Smooth muscle cell (in vitro differentiated cells): Measurements from ENCODE around the gene PICALM. TPM values are rescaled to one million over a fixed set of nuclear protein-coding genes. Genes with fewer than 3 reads are reported as not detected.
A peak's percentile ranks its signal among the peaks of the same experiment; 100 is the strongest.

Experiments used
- DNase-seq: peaks from one replicate; lab custom pipeline; 2025; ENCODE audit not compliant: unreplicated experiment; lab: John Stamatoyannopoulos, UW
- H2AFZ ChIP-seq: fragments of 200-600 bp; sonication (generic); 2 replicates; pipeline ENCODE4 v1.6.0; 2016; ENCODE audit warnings: antibody characterized with exemption, low read depth, mild to moderate bottlenecking
- H3F3A ChIP-seq: fragments of 200-600 bp; sonication (generic); 2 replicates; pipeline ENCODE4 v1.6.0; 2017; ENCODE audit warnings: antibody characterized with exemption, low read depth
- H3K27ac ChIP-seq: fragments of 200-600 bp; sonication (generic); 2 replicates; pipeline ENCODE4 v1.5.1; 2016; ENCODE audit warnings: low read depth, mild to moderate bottlenecking
- H3K27me3 ChIP-seq: fragments of 200-600 bp; sonication (generic); 2 replicates; pipeline ENCODE4 v1.6.1; 2016; ENCODE audit warnings: low read depth, mild to moderate bottlenecking
- H3K36me3 ChIP-seq: fragments of 200-600 bp; sonication (generic); 2 replicates; pipeline ENCODE4 v1.5.1; 2016; ENCODE audit warnings: low read depth
- H3K4me1 ChIP-seq: fragments of 200-600 bp; sonication (generic); 2 replicates; pipeline ENCODE4 v1.5.1; 2016; ENCODE audit warnings: low read depth
- H3K4me2 ChIP-seq: fragments of 200-600 bp; sonication (generic); 2 replicates; pipeline ENCODE4 v1.6.0; 2016; ENCODE audit warnings: mild to moderate bottlenecking
- H3K4me3 ChIP-seq: fragments of 200-600 bp; sonication (generic); 2 replicates; pipeline ENCODE4 v1.5.1; 2016; ENCODE audit warnings: mild to moderate bottlenecking
- H3K79me2 ChIP-seq: fragments of 200-600 bp; sonication (generic); 2 replicates; pipeline ENCODE4 v1.6.0; 2016; ENCODE audit warnings: low read depth, mild to moderate bottlenecking
- H3K9ac ChIP-seq: fragments of 200-600 bp; sonication (generic); 2 replicates; pipeline ENCODE4 v1.6.0; 2016; ENCODE audit warnings: low read depth
- H3K9me3 ChIP-seq: fragments of 200-600 bp; sonication (generic); replicated peaks from 2 replicates; pipeline ENCODE4 v1.5.1; 2016; ENCODE audit warnings: low read depth
- H4K20me1 ChIP-seq: fragments of 200-600 bp; sonication (generic); 2 replicates; pipeline ENCODE4 v1.6.0; 2016; ENCODE audit warnings: low read depth
- WGBS: methylation state at CpG from one replicate; pipeline ENCODE4 v1.1.7; 2016; ENCODE audit warnings: low lambda C conversion rate; 5-methylcytosine and 5-hydroxymethylcytosine counted together
- polyA plus RNA-seq: library from polyadenylated mRNA; unstranded; fragments of >200 nt; fragmentation: Nextera tagmentation; extraction: Ambion mirVana; gene quantifications from 2 replicates; pipeline ENCODE4 v1.2.1, GENCODE V29; 2016
- total RNA-seq: library from RNA; depleted of rRNA; stranded (reverse); fragments of >200 nt; gene quantifications from 2 replicates; pipeline ENCODE4 v1.2.3, GENCODE V29; 2014
- TF ChIP-seq, protein P1 (sequence below): fragments of 200-600 bp; sonication (generic); IDR thresholded peaks from 2 replicates; pipeline ENCODE4 v1.5.1; 2017; ENCODE audit warnings: borderline replicate concordance, mild to moderate bottlenecking, antibody characterized with exemption; ENCODE audit not compliant: insufficient read depth, poor library complexity, severe bottlenecking

PICALM gene
- total and polyA plus RNA-seq, 2 experiments from 2014 or later, result 72.9 to 420 TPM

- 89% methylated on average over 10 of the region's 10 CpGs for WGBS
- TF ChIP-seq, protein P1, sequence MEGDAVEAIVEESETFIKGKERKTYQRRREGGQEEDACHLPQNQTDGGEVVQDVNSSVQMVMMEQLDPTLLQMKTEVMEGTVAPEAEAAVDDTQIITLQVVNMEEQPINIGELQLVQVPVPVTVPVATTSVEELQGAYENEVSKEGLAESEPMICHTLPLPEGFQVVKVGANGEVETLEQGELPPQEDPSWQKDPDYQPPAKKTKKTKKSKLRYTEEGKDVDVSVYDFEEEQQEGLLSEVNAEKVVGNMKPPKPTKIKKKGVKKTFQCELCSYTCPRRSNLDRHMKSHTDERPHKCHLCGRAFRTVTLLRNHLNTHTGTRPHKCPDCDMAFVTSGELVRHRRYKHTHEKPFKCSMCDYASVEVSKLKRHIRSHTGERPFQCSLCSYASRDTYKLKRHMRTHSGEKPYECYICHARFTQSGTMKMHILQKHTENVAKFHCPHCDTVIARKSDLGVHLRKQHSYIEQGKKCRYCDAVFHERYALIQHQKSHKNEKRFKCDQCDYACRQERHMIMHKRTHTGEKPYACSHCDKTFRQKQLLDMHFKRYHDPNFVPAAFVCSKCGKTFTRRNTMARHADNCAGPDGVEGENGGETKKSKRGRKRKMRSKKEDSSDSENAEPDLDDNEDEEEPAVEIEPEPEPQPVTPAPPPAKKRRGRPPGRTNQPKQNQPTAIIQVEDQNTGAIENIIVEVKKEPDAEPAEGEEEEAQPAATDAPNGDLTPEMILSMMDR, result no peak
- no peak overlapping the region for H2AFZ ChIP-seq
- H3K27ac ChIP-seq, result peak overlapping the region; percentile 52
- peak overlapping the region; percentile 54 for H3K4me2 ChIP-seq
- DNase-seq, result no peak
- H3K79me2 ChIP-seq, result peaks cover 100% of the 10 kb centered on the region
- H3F3A ChIP-seq, result peaks cover 14% of the 10 kb centered on the region
- no peaks in the 10 kb centered on the region for H3K9me3 ChIP-seq
- H4K20me1 ChIP-seq, result peaks cover 100% of the 10 kb centered on the region
- H3K36me3 ChIP-seq, result no peaks in the 10 kb centered on the region
- no peak overlapping the region for H3K4me3 ChIP-seq
- no peaks in the 10 kb centered on the region for H3K27me3 ChIP-seq
- H3K4me1 ChIP-seq, result peaks cover 21% of the 10 kb centered on the region
- no peak overlapping the region for H3K9ac ChIP-seq
Observed at GRCh38 chr11:86047275-86047991, 21.5 kb downstream of the PICALM start.

GRCh38 chr11:86046116-86046515 lies 22.8 kb downstream of the PICALM start:
- H3K9ac ChIP-seq, result no peak overlapping the region
- H3K36me3 ChIP-seq, result no peaks in the 10 kb centered on the region
- no peaks in the 10 kb centered on the region for H3K27me3 ChIP-seq
- no peaks in the 10 kb centered on the region for H3K9me3 ChIP-seq
- 97% methylated on average over 1 of the region's 1 CpG for WGBS
- peaks cover 100% of the 10 kb centered on the region for H4K20me1 ChIP-seq
- H2AFZ ChIP-seq, result no peak overlapping the region
- peaks cover 33% of the 10 kb centered on the region for H3K4me1 ChIP-seq
- H3K27ac ChIP-seq, result peak overlapping the region; percentile 52
- peak overlapping the region; percentile 35 for H3K4me2 ChIP-seq
- H3K79me2 ChIP-seq, result peaks cover 100% of the 10 kb centered on the region
- no peak for DNase-seq
- H3K4me3 ChIP-seq, result no peak overlapping the region
- peaks cover 14% of the 10 kb centered on the region for H3F3A ChIP-seq
- TF ChIP-seq, protein P1, result no peak

- no peaks in the 10 kb centered on the region for H3K27me3 ChIP-seq
- no peaks in the 10 kb centered on the region for H3K9me3 ChIP-seq
- H3K79me2 ChIP-seq, result peaks cover 100% of the 10 kb centered on the region
- peak overlapping the region; percentile 40 for H3K4me2 ChIP-seq
- TF ChIP-seq, protein P1, result no peak
- peaks cover 17% of the 10 kb centered on the region for H3F3A ChIP-seq
- no peak overlapping the region for H2AFZ ChIP-seq
- no peak overlapping the region for H3K9ac ChIP-seq
- H3K4me1 ChIP-seq, result peaks cover 33% of the 10 kb centered on the region
- WGBS, result 89% methylated on average over 9 of the region's 9 CpGs
- peak overlapping the region; percentile 67 for H3K27ac ChIP-seq
- H3K4me3 ChIP-seq, result no peak overlapping the region
- H3K36me3 ChIP-seq, result no peaks in the 10 kb centered on the region
- H4K20me1 ChIP-seq, result peaks cover 100% of the 10 kb centered on the region
- no peak for DNase-seq
Observed at GRCh38 chr11:86043765-86044503, 24.9 kb downstream of the PICALM start.
